RWPE2 (cell line): ENCODE results near the gene APOB.

ENCODE experiments used
- ATAC-seq: fragments of 200-7000 bp; cut with Tn5 transposase; 3 replicates; pipeline ENCODE4 v1.9.1; 2021; ENCODE audit warnings: low read depth
- DNase-seq: peaks from one replicate; pipeline ENCODE4 v3.0.0-alpha.2; 2020; ENCODE audit warnings: low spot score
- H3K27ac ChIP-seq: fragments of 450-650 bp; 2 replicates; pipeline ENCODE4 v1.5.1; 2017; ENCODE audit warnings: mild to moderate bottlenecking; ENCODE audit not compliant: poor library complexity, severe bottlenecking
- H3K27me3 ChIP-seq: fragments of 250-450 bp; sonication (Bioruptor Pico); 2 replicates; pipeline ENCODE4 v1.5.1; 2021; ENCODE audit warnings: mild to moderate bottlenecking, moderate library complexity; ENCODE audit not compliant: insufficient read depth, poor library complexity, severe bottlenecking
- H3K36me3 ChIP-seq: fragments of 250-450 bp; sonication (Bioruptor Pico); 2 replicates; pipeline ENCODE4 v1.5.1; 2020; ENCODE audit warnings: low read depth, mild to moderate bottlenecking, moderate library complexity
- H3K4me1 ChIP-seq: fragments of 250-450 bp; sonication (Bioruptor Pico); 2 replicates; pipeline ENCODE4 v1.5.1; 2021; ENCODE audit warnings: mild to moderate bottlenecking, moderate library complexity; ENCODE audit not compliant: insufficient read depth, poor library complexity, severe bottlenecking
- H3K4me3 ChIP-seq: fragments of 250-450 bp; sonication (Bioruptor Pico); 2 replicates; pipeline ENCODE4 v1.5.1; 2021; ENCODE audit warnings: mild to moderate bottlenecking, moderate library complexity; ENCODE audit not compliant: severe bottlenecking
- H3K9me3 ChIP-seq: fragments of 250-450 bp; sonication (Bioruptor Pico); 2 replicates; pipeline ENCODE4 v1.5.1; 2021; ENCODE audit warnings: mild to moderate bottlenecking, moderate library complexity; ENCODE audit not compliant: severe bottlenecking
- CTCF ChIP-seq: fragments of 450-650 bp; IDR thresholded peaks from one replicate; pipeline ENCODE4 v1.5.1; 2017; ENCODE audit warnings: mild to moderate bottlenecking, moderate library complexity; ENCODE audit not compliant: poor library complexity, severe bottlenecking

Gene APOB

DNA sequence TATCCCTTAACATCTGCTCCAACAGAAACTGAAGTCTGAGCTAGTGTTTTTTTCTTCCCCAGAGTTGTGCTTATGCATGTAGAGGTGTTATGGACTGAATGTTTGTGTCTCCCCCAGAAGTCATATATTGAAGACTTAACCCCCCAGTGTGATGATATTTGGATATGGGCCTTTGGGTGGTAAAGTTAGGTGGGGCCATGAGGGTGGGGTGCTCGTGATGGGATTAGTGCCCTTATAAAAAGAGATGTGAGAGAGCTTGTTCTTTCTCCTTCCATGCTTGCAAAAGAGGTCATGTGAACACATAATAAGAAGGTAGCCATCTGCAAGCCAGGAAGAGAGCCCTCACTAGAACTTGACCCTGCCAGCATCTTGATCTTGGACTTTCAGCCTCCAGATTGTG, 34.4 kb upstream of the APOB start:
- DNase-seq = no peak
- Histone ChIP-seq H3K9me3 (no peaks in the 10 kb centered on the region), H3K4me3 (no peak overlapping the region), H3K27ac (no peak overlapping the region), H3K36me3 (no peaks in the 10 kb centered on the region), H3K4me1 (no peaks in the 10 kb centered on the region), H3K27me3 (no peaks in the 10 kb centered on the region)
- no peak for TF ChIP-seq CTCF
- no peak for ATAC-seq

DNA sequence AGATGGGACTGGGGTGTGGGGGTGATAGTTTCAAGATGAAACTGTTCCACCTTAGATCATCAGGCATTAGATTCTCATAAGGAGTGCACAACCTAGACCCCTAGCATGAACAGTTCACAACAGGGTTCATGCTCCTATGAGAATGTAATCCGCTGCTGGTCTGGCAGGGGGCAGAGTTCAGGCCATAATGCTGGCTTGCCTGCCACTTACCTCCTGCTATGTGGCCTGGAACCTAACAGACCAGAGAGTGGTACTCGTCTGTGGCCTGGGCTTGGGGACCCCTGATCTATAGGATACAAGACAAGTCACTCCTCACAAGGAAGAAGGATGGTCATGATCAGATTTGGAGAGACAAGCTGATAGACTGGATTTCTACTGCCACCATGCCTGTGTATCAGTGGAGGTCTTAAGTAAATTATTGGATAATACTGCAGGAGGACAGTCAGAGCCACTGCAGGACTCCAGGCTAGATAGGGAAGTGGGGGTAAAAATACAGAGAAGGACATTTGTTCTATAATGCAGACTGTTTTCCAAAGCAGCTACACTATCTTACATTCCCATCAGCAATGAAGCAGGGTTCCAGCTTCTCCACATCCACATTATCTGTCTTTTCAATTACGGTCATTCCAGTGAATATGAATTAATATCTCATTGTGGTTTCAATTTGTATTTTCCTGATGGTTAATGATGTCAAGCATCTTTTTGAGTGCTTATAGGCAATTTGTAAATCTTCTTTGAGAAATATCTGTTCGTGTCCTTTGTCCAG, 28.8 kb upstream of the APOB start:
- no peak for ATAC-seq
- Histone ChIP-seq H3K9me3 (no peaks in the 10 kb centered on the region), H3K27ac (no peak overlapping the region), H3K4me3 (no peak overlapping the region), H3K27me3 (no peaks in the 10 kb centered on the region), H3K4me1 (no peaks in the 10 kb centered on the region), H3K36me3 (no peaks in the 10 kb centered on the region)
- no peak for DNase-seq
- TF ChIP-seq CTCF = no peak

- H3K27ac ChIP-seq = no peak overlapping the region
- DNase-seq (no peak), ATAC-seq (no peak)
- TF ChIP-seq CTCF = no peak
- no peaks in the 10 kb centered on the region for H3K36me3 ChIP-seq
- no peak overlapping the region for H3K4me3 ChIP-seq
- no peaks in the 10 kb centered on the region for H3K9me3 ChIP-seq
- no peaks in the 10 kb centered on the region for H3K4me1 ChIP-seq
- H3K27me3 ChIP-seq = no peaks in the 10 kb centered on the region
These were observed 26.7 kb upstream of the APOB start for GRCh38 chr2:21070341-21071257.

DNA sequence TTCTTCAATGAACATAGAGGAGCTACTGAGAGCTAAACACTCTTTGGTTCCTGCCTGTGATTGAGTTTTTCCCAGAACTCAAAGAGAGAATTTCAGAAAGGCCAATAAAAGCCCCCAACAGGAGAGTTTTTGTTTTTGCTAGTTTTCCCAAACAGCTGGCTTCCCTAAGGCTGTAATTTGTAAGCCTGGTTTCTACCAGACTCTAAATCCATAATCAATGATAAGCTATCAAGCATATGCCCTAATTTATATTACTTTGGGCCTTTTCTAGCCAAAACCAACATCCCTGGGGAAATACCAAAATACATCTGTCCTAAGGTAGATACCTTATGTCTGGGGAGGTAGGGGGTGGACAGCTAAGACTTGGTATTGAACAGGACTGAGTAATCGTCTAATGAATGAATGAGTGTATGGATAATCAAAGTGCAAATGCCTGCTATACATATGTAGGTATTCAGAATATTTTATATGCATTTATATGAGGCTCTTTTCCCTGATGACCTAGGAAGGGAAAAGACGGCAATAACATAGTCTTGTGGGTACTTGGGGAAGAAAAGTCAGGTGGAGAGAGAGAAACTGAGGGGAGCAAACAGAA, 26.0 kb upstream of the APOB start:
- TF ChIP-seq CTCF = no peak
- ATAC-seq = no peak

More for the DNA sequence above, 26.0 kb upstream of the APOB start:
- no peaks in the 10 kb centered on the region for H3K4me1 ChIP-seq
- no peak overlapping the region for H3K27ac ChIP-seq
- no peak overlapping the region for H3K4me3 ChIP-seq
- no peaks in the 10 kb centered on the region for H3K27me3 ChIP-seq
- no peaks in the 10 kb centered on the region for H3K9me3 ChIP-seq
- H3K36me3 ChIP-seq = no peaks in the 10 kb centered on the region
- no peak for DNase-seq
